CD4-positive, CD25-positive, alpha-beta regulatory T cell (primary cell): ENCODE results near the gene LRRC1. TPM values are rescaled to one million over a fixed set of nuclear protein-coding genes. Genes with fewer than 3 reads are reported as not detected.

ENCODE experiments used
- ATAC-seq, 2 donors: fragments of 150-1000 bp; cut with Tn5 transposase; one replicate each; pipeline ENCODE4 v1.10.0; 2021; ENCODE audit warnings: low read depth in 2 of 2, moderate number of reproducible peaks in 2 of 2, moderate library complexity in 1 of 2
- DNase-seq, 3 donors: peaks; one replicate each; pipeline versions ENCODE4 v3.0.0 to v3.0.0-alpha.2; 2012 to 2022; ENCODE audit warnings: mixed read lengths in 1 of 3
- H3K27ac ChIP-seq: one replicate; pipeline ENCODE4 v1.7.0; 2013; ENCODE audit warnings: mild to moderate bottlenecking, low read length; ENCODE audit not compliant: insufficient read depth, poor library complexity, severe bottlenecking
- H3K27me3 ChIP-seq: one replicate; pipeline ENCODE4 v1.7.0; 2013; ENCODE audit warnings: low read length; ENCODE audit not compliant: control insufficient read depth, insufficient read depth
- H3K36me3 ChIP-seq: one replicate; pipeline ENCODE4 v1.7.0; 2013; ENCODE audit warnings: mild to moderate bottlenecking, low read length, moderate library complexity; ENCODE audit not compliant: control insufficient read depth, insufficient read depth
- H3K4me1 ChIP-seq: 2 replicates; pipeline ENCODE4 v1.7.0; 2013; ENCODE audit warnings: mild to moderate bottlenecking, low read length; ENCODE audit not compliant: insufficient read depth, control insufficient read depth, poor library complexity, severe bottlenecking
- H3K4me3 ChIP-seq: one replicate; pipeline ENCODE4 v1.7.0; 2013; ENCODE audit warnings: low read depth, mild to moderate bottlenecking, low read length, moderate library complexity
- H3K9me3 ChIP-seq, 2 experiments: 1 replicate in 1 of 2; 2 replicates in 1 of 2; pipeline ENCODE4 v1.7.0; 2013; ENCODE audit warnings: low read length in 2 of 2, mild to moderate bottlenecking in 1 of 2, moderate library complexity in 1 of 2; ENCODE audit not compliant: control insufficient read depth in 2 of 2
- H3K27ac Mint-ChIP-seq, 3 donors: one replicate each; pipeline ENCODE4 v1.8.0; 2020 to 2022; ENCODE audit warnings: mild to moderate bottlenecking in 3 of 3, mixed read lengths in 3 of 3, moderate library complexity in 2 of 3
- H3K27me3 Mint-ChIP-seq: one replicate; pipeline ENCODE4 v1.8.0; 2022; ENCODE audit warnings: mild to moderate bottlenecking, mixed read lengths
- H3K36me3 Mint-ChIP-seq: one replicate; pipeline ENCODE4 v1.8.0; 2020; ENCODE audit warnings: mixed read lengths
- H3K4me1 Mint-ChIP-seq, 4 donors: one replicate each; pipeline ENCODE4 v1.8.0; 2020 to 2022; ENCODE audit warnings: mixed read lengths in 4 of 4, mild to moderate bottlenecking in 1 of 4
- H3K4me3 Mint-ChIP-seq, 4 donors: one replicate each; pipeline ENCODE4 v1.8.0; 2020 to 2022; ENCODE audit warnings: mild to moderate bottlenecking in 4 of 4, mixed read lengths in 4 of 4, moderate library complexity in 3 of 4
- H3K9me3 Mint-ChIP-seq, 7 donors: one replicate each; pipeline ENCODE4 v1.8.0; 2020 to 2022; ENCODE audit warnings: mixed read lengths in 7 of 7, mild to moderate bottlenecking in 3 of 7, moderate library complexity in 2 of 7
- polyA plus RNA-seq, 4 donors: library from polyadenylated mRNA; unstranded; fragments of 300-500 nt; fragmentation: Illumina TruSeq; gene quantifications; one replicate each; pipeline ENCODE4 v1.2.3, GENCODE V29; 2021
- total RNA-seq: library from RNA; stranded (reverse); gene quantifications from one replicate; pipeline ENCODE4 v1.2.3, GENCODE V29; 2022

The LRRC1 gene
- total and polyA plus RNA-seq, 5 donors from 2014 or later, result 0.37 to 1.4 (median 1.0) TPM

DNA sequence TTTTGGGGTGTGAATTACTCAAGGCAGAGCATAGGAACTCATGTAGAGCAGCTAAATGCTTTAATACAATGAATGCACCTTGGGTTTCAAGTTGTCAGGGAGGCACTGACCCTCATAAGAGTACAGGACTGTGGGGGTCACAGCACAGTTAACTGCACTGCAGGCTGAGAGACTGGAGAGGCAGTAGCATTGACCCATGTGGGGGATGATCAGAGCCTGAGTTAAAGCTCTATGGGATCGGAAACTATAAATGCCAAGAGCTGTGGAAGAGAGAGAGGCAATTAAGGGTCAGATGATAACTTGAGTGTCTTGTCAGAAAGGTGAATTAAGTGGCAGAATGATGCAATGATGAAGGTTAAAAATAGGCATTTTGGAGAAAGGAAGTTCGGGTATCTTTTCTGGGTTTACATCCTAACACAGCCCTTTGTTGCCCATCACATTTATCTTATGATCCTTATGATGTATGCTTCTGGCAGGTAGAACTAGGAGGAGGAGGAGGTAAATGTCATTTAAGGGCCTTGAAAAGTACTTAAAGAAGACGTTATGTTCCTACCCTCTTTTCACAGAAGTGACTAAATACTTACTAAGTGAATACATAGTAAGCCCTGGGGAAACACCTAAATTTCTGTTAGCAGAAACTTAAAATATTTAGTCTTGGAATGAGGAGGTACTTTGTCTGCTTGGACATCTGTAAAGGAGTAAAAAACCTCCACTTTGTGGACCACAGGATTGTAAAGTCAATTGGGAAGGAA is 24.2 kb downstream of the LRRC1 start:
- Histone ChIP-seq H3K27me3 (no peaks in the 10 kb centered on the region), H3K9me3 (no peaks in the 10 kb centered on the region), H3K36me3 (no peaks in the 10 kb centered on the region), H3K4me1 (no peaks in the 10 kb centered on the region), H3K4me3 (no peak overlapping the region), H3K27ac (no peak overlapping the region)
- Mint-ChIP-seq H3K4me1 (no peaks in the 10 kb centered on the region), H3K36me3 (peaks cover 3% of the 10 kb centered on the region), H3K4me3 (no peak overlapping the region), H3K27me3 (no peaks in the 10 kb centered on the region), H3K27ac (peak overlapping the region in 1 of 3 donors; percentile 7), H3K9me3 (peaks cover 0 to 1% (median 0%) of the 10 kb centered on the region in 7 donors)
- no peak for DNase-seq
- ATAC-seq, result no peak

- H3K4me3 ChIP-seq, result no peak overlapping the region
- peaks cover 0 to 1% (median 0%) of the 10 kb centered on the region in 7 donors for H3K9me3 Mint-ChIP-seq
- H3K36me3 ChIP-seq, result no peaks in the 10 kb centered on the region
- H3K27ac ChIP-seq, result no peak overlapping the region
- no peak overlapping the region for H3K27ac Mint-ChIP-seq
- H3K4me1 Mint-ChIP-seq, result peaks cover 0 to 3% (median 0%) of the 10 kb centered on the region in 4 donors
- ATAC-seq (no peak), DNase-seq (no peak)
- H3K27me3 Mint-ChIP-seq, result no peaks in the 10 kb centered on the region
- H3K36me3 Mint-ChIP-seq, result peaks cover 4% of the 10 kb centered on the region
- no peak overlapping the region for H3K4me3 Mint-ChIP-seq
- no peaks in the 10 kb centered on the region for H3K27me3 ChIP-seq
- no peaks in the 10 kb centered on the region for H3K4me1 ChIP-seq
- no peaks in the 10 kb centered on the region for H3K9me3 ChIP-seq
These were observed 27.8 kb downstream of the LRRC1 start for GRCh38 chr6:53822401-53823125.

GRCh38 chr6:53824714-53825113 is 29.9 kb downstream of the LRRC1 start:
- Histone ChIP-seq H3K27ac (no peak overlapping the region), H3K36me3 (no peaks in the 10 kb centered on the region), H3K4me1 (no peaks in the 10 kb centered on the region), H3K4me3 (no peak overlapping the region), H3K9me3 (no peaks in the 10 kb centered on the region), H3K27me3 (no peaks in the 10 kb centered on the region)
- Mint-ChIP-seq H3K27me3 (no peaks in the 10 kb centered on the region), H3K36me3 (peaks cover 4% of the 10 kb centered on the region), H3K4me1 (peaks cover 0 to 4% (median 0%) of the 10 kb centered on the region in 4 donors), H3K27ac (no peak overlapping the region), H3K4me3 (no peak overlapping the region), H3K9me3 (peaks cover 0 to 1% (median 0%) of the 10 kb centered on the region in 7 donors)
- DNase-seq (no peak), ATAC-seq (no peak)

DNA sequence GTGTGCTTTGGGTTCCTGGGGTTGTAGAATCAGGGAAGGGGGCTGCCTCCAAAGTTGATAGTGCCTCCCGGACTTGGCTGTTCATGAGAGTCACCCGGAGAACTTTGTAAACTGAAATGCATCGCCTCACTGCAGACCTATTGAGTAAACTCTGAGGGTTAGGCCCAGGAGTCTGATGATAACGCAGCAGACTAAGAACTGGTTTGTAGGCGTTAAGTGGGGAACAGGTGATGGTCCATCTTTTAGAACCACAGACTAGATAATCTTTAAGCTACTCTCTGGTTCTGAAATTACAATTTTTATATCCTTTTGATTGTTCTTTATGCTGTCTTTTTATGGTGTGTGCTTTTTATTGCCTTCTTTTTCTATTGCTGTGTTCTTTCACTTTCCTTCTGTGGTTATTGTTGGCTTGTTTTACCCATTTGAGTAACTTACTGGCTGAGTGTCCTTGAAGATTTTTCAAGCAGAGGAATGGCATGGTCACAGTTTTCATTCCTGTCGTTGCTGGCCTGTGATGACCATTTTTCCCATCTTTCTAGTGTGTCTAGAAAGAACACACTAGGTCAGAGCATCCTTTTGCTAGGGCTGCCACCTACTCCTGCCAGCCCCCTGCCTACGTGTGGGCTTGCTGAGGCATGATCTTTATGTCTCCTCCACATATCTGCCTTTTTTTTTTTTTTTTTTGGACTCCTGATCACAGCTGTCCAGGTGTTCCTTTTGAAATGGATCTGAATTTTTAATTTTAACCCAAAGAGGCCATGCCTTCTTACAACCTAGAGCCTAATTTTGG is 30.9 kb downstream of the LRRC1 start:
- Mint-ChIP-seq H3K27me3 (no peaks in the 10 kb centered on the region), H3K9me3 (peaks cover 0 to 1% (median 0%) of the 10 kb centered on the region in 7 donors), H3K4me1 (peaks cover 0 to 4% (median 0%) of the 10 kb centered on the region in 4 donors), H3K27ac (no peak overlapping the region), H3K4me3 (no peak overlapping the region), H3K36me3 (peaks cover 4% of the 10 kb centered on the region)
- Histone ChIP-seq H3K9me3 (no peaks in the 10 kb centered on the region), H3K4me3 (no peak overlapping the region), H3K27me3 (no peaks in the 10 kb centered on the region), H3K27ac (no peak overlapping the region), H3K4me1 (no peaks in the 10 kb centered on the region), H3K36me3 (no peaks in the 10 kb centered on the region)
- ATAC-seq, result no peak
- no peak for DNase-seq

DNA sequence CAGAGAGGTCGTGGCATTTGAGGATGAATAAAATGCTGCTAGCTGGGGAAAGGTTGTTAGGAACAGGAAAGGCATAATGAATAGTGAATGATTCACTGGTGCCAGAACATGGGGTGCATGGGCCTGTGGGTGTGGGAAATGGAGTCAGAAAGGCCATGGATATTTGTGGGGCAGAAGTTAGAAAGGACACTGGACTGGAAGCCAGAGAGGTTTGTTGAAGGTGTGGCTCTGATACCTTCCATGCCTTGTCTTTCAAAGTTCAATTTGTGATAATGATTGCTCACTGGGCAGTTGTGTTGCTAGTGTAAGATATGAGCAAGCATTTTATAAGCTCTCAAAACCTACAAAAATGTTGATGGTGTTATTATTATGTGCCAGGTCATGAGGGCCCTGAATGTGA is 32.7 kb downstream of the LRRC1 start:
- Histone ChIP-seq H3K9me3 (no peaks in the 10 kb centered on the region), H3K4me3 (no peak overlapping the region), H3K36me3 (no peaks in the 10 kb centered on the region), H3K27me3 (no peaks in the 10 kb centered on the region), H3K27ac (no peak overlapping the region), H3K4me1 (no peaks in the 10 kb centered on the region)
- Mint-ChIP-seq H3K27ac (no peak overlapping the region), H3K36me3 (peaks cover 4% of the 10 kb centered on the region), H3K4me1 (peaks cover 0 to 4% (median 0%) of the 10 kb centered on the region in 4 donors), H3K4me3 (no peak overlapping the region), H3K27me3 (no peaks in the 10 kb centered on the region), H3K9me3 (peaks cover 0 to 1% (median 0%) of the 10 kb centered on the region in 7 donors)
- no peak for DNase-seq
- ATAC-seq, result no peak

DNA sequence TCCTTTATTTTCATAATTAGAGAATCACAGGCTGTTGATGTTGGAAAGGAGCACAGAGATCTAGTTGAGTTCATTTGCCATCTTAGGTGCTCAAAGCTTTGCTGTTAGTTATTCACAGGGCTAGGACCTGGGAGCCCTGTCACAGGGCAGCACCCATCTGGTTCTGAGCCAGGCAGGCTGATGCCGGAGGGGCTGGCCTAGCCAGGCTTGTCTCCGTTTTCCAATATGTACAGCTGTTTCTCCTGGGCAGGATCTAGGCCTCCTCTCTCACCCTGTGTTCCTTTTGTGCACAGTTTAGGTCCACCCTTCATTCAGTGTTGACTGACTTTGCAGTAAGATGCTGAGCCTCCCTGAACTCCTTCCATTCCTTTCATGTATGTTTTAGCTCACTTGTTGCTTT is 33.4 kb downstream of the LRRC1 start:
- no peak for DNase-seq

GRCh38 chr6:53828966-53829697 is 34.3 kb downstream of the LRRC1 start:
- Histone ChIP-seq H3K27me3 (no peaks in the 10 kb centered on the region), H3K9me3 (no peaks in the 10 kb centered on the region), H3K4me1 (no peaks in the 10 kb centered on the region), H3K36me3 (no peaks in the 10 kb centered on the region), H3K4me3 (no peak overlapping the region), H3K27ac (no peak overlapping the region)
- DNase-seq (no peak), ATAC-seq (no peak)
- Mint-ChIP-seq H3K27me3 (no peaks in the 10 kb centered on the region), H3K27ac (no peak overlapping the region), H3K36me3 (peaks cover under 1% of the 10 kb centered on the region), H3K4me1 (peaks cover 0 to 4% (median 0%) of the 10 kb centered on the region in 4 donors), H3K9me3 (peaks cover 0 to 1% (median 0%) of the 10 kb centered on the region in 7 donors), H3K4me3 (no peak overlapping the region)

More for the DNA sequence above, 33.4 kb downstream of the LRRC1 start:
- no peaks in the 10 kb centered on the region for H3K27me3 Mint-ChIP-seq
- H3K9me3 ChIP-seq, result no peaks in the 10 kb centered on the region
- H3K4me3 Mint-ChIP-seq, result no peak overlapping the region
- peaks cover 4% of the 10 kb centered on the region for H3K36me3 Mint-ChIP-seq
- H3K27ac ChIP-seq, result no peak overlapping the region
- H3K4me1 Mint-ChIP-seq, result peaks cover 0 to 4% (median 0%) of the 10 kb centered on the region in 4 donors
- peaks cover 0 to 1% (median 0%) of the 10 kb centered on the region in 7 donors for H3K9me3 Mint-ChIP-seq
- H3K27me3 ChIP-seq, result no peaks in the 10 kb centered on the region
- H3K27ac Mint-ChIP-seq, result no peak overlapping the region
- ATAC-seq, result no peak
- no peaks in the 10 kb centered on the region for H3K4me1 ChIP-seq
- no peaks in the 10 kb centered on the region for H3K36me3 ChIP-seq
- H3K4me3 ChIP-seq, result no peak overlapping the region
